GM12875 (cell line): ENCODE data around the gene SOX5.

Source experiments
- H3K4me3 ChIP-seq: one replicate; pipeline ENCODE4 v1.5.1; 2011; ENCODE audit warnings: low read depth, low read length, control low read depth
- TF ChIP-seq, protein P1 (sequence below): IDR thresholded peaks from 2 replicates; pipeline ENCODE4 v1.5.1; 2011; ENCODE audit warnings: low read depth, mild to moderate bottlenecking, control low read depth, inconsistent platforms, low read length, moderate library complexity, borderline replicate concordance; ENCODE audit not compliant: insufficient read depth

Gene SOX5

DNA sequence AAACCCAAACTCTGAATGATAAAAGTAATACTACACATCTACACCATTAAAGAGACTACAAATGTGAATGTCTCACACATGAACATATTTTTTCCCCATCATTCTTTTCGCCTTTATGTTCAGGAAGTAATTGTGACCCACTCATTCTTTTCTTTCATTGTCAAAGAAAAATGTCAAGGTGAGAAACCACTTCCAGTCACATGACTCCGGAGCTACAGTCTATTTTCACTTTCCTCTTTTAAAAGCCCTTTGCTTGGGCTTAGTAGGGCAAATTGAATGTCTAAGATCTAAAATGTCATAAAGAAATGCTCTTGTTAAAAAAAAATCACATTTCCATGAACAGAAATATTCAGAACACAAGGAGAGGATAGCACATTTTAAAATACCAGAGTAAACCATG, 461.3 kb downstream of the SOX5 start:
- H3K4me3 ChIP-seq: no peak overlapping the region
- TF ChIP-seq, protein P1, sequence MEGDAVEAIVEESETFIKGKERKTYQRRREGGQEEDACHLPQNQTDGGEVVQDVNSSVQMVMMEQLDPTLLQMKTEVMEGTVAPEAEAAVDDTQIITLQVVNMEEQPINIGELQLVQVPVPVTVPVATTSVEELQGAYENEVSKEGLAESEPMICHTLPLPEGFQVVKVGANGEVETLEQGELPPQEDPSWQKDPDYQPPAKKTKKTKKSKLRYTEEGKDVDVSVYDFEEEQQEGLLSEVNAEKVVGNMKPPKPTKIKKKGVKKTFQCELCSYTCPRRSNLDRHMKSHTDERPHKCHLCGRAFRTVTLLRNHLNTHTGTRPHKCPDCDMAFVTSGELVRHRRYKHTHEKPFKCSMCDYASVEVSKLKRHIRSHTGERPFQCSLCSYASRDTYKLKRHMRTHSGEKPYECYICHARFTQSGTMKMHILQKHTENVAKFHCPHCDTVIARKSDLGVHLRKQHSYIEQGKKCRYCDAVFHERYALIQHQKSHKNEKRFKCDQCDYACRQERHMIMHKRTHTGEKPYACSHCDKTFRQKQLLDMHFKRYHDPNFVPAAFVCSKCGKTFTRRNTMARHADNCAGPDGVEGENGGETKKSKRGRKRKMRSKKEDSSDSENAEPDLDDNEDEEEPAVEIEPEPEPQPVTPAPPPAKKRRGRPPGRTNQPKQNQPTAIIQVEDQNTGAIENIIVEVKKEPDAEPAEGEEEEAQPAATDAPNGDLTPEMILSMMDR: no peak

DNA sequence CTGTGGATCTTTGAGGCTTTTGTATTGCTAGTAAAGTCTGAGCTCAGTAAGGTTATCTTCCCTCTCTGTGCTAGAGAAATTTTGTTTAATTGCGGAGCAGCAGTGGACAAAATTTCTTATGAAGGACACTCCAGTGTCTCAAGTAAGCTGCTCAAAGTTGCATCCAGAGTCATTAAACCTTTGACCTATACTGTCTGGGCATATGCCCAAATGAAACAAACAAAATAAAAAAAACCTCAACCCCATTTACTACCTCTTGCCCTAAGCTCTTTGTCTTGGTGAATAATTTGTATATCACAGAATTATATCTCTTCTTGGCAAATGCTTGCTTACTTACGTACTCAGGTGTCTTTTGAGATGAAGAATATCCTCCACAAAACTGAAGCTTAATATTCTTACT, 465.2 kb downstream of the SOX5 start:
- TF ChIP-seq, protein P1: no peak
- H3K4me3 ChIP-seq: no peak overlapping the region

DNA sequence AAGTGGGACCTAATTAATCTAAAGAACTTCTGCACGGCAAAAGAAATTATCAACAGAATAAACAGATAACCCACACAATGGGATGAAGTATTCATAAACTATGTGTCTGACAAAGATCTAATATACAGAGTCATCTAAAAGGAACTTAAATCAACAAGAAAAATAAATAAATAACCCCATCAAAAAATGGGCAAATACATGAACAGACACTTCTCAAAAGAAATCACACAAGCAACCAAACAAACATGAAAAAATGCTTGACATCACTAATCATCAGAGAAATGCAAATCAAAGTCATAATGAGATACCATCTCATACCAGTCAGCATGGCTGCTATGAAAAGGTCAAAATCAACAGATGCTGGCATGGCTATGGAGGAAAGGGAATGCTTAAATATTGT, 466.9 kb downstream of the SOX5 start:
- TF ChIP-seq, protein P1: no peak
- no peak overlapping the region for H3K4me3 ChIP-seq
